Osteocyte (in vitro differentiated cells): ENCODE measurements around the gene NIPAL4. TPM values are rescaled to one million over a fixed set of nuclear protein-coding genes. Genes with fewer than 3 reads are reported as not detected.

Experiments used
- DNase-seq: peaks from one replicate; pipeline ENCODE4 v3.0.0; 2021; ENCODE audit warnings: mixed read lengths; ENCODE audit not compliant: unreplicated experiment; ENCODE audit errors: extremely low spot score
- H3K27ac Mint-ChIP-seq: one replicate; pipeline ENCODE4 v1.8.0; 2021; ENCODE audit warnings: mild to moderate bottlenecking, mixed read lengths; ENCODE audit not compliant: unreplicated experiment
- H3K27me3 Mint-ChIP-seq: one replicate; pipeline ENCODE4 v1.8.0; 2021; ENCODE audit warnings: mixed read lengths; ENCODE audit not compliant: unreplicated experiment
- H3K36me3 Mint-ChIP-seq: one replicate; pipeline ENCODE4 v1.8.0; 2021; ENCODE audit warnings: mixed read lengths; ENCODE audit not compliant: unreplicated experiment
- H3K4me1 Mint-ChIP-seq: one replicate; pipeline ENCODE4 v1.8.0; 2021; ENCODE audit warnings: mixed read lengths; ENCODE audit not compliant: unreplicated experiment
- H3K4me3 Mint-ChIP-seq: one replicate; pipeline ENCODE4 v1.8.0; 2021; ENCODE audit warnings: mild to moderate bottlenecking, moderate library complexity, mixed read lengths; ENCODE audit not compliant: unreplicated experiment
- H3K9me3 Mint-ChIP-seq: one replicate; pipeline ENCODE4 v1.8.0; 2021; ENCODE audit warnings: mixed read lengths; ENCODE audit not compliant: unreplicated experiment
- total RNA-seq: library from RNA; stranded (reverse); gene quantifications from 2 replicates; pipeline ENCODE4 v1.2.1, GENCODE V29; 2021
- TF ChIP-seq, protein P1 (sequence below): fragments of 200-600 bp; sonication (generic); IDR thresholded peaks from 2 replicates; pipeline ENCODE4 v1.5.0; 2021; ENCODE audit warnings: antibody characterized with exemption, mild to moderate bottlenecking, moderate library complexity

NIPAL4 gene
- total RNA-seq, 1 donor from 2014 or later = 2.3 TPM

DNA sequence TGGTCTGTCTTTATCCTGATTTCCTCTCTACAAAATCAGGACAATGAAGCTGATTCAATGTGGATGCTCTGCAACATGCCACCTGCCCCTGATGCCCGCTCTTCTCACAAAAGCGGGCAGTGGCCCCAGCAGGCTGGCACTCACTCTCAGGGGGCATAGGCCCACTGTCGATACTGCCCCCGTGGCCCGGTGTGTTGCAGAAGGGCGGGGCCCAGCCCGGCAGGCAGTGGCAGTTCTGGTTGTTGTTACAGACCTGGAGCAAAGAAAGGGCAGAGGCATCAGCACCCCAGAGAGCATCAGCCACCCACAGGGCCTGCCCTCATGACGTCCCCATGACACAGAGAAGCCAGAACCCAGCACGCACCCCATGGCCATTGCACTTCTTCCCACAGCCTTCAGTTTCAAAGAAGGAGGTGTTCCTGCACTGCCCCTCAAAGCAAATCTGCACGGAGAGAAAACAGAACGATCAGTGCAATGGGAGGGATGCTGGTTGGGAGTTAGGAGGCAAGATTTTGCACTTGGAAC is 31.5 kb downstream of the NIPAL4 start:
- Mint-ChIP-seq H3K27me3 (no peaks in the 10 kb centered on the region), H3K4me3 (no peak overlapping the region), H3K36me3 (peaks cover 49% of the 10 kb centered on the region), H3K27ac (no peak overlapping the region), H3K9me3 (no peaks in the 10 kb centered on the region), H3K4me1 (no peaks in the 10 kb centered on the region)
- DNase-seq = no peak
- TF ChIP-seq, protein P1, sequence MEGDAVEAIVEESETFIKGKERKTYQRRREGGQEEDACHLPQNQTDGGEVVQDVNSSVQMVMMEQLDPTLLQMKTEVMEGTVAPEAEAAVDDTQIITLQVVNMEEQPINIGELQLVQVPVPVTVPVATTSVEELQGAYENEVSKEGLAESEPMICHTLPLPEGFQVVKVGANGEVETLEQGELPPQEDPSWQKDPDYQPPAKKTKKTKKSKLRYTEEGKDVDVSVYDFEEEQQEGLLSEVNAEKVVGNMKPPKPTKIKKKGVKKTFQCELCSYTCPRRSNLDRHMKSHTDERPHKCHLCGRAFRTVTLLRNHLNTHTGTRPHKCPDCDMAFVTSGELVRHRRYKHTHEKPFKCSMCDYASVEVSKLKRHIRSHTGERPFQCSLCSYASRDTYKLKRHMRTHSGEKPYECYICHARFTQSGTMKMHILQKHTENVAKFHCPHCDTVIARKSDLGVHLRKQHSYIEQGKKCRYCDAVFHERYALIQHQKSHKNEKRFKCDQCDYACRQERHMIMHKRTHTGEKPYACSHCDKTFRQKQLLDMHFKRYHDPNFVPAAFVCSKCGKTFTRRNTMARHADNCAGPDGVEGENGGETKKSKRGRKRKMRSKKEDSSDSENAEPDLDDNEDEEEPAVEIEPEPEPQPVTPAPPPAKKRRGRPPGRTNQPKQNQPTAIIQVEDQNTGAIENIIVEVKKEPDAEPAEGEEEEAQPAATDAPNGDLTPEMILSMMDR = no peak

DNA sequence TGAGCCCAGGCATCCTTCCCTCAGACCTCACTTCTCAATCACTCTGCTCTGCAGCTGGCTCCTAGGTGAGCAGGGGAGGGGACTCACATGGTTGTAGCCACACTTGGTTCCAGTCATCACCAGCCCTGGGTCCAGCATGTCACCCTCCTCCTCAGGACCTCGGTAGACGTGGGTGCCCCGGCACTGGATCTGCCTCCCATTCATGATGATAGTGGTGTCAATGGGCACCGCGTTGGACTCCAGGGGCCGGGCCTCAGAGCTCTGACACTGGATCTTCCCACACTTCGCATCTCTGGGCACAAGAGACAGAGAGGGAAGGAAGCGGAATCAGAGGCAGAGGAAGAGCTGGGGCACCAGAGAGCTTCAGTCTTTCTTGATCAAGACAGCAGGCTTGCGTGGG is 32.9 kb downstream of the NIPAL4 start:
- Mint-ChIP-seq H3K36me3 (peaks cover 37% of the 10 kb centered on the region), H3K9me3 (no peaks in the 10 kb centered on the region)

DNA sequence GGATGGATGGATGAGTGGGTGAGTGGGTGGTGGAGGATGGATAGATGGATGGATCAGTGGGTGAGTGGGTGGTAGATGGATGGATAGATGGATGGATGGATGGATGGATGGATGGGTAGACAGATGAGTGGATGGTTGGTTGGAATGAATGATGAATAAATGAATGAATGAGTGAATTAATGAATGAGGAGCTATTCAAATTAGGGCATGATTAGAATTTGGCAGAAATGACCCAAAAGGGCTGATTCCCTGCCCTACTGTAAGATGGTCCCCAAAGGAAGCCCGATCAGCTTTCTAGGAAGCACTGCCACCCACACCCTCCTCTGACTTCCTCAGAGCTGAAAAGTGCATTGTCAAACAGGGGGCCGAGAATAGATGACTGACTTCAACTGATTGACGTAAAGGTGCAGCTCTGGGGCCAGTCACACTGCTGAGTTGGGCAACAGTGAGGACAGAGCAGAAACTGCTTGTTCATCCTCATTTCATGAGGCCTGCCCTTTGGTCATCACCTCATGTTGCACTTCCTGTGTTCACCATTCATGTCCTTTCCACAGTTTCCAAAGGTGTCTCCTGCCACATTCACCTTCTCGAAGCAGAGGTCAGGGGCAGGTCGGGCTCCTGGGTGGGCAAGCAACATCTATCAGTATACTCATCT is 34.3 kb downstream of the NIPAL4 start:
- Mint-ChIP-seq H3K4me1 (peaks cover 6% of the 10 kb centered on the region), H3K36me3 (peaks cover 34% of the 10 kb centered on the region), H3K9me3 (no peaks in the 10 kb centered on the region), H3K27ac (no peak overlapping the region), H3K4me3 (no peak overlapping the region), H3K27me3 (no peaks in the 10 kb centered on the region)
- TF ChIP-seq, protein P1 = no peak
- DNase-seq = no peak

More for the DNA sequence above, 32.9 kb downstream of the NIPAL4 start:
- TF ChIP-seq, protein P1 = no peak
- Mint-ChIP-seq H3K4me3 (no peak overlapping the region), H3K27me3 (no peaks in the 10 kb centered on the region), H3K4me1 (peaks cover 6% of the 10 kb centered on the region), H3K27ac (no peak overlapping the region)
- DNase-seq = no peak

DNA sequence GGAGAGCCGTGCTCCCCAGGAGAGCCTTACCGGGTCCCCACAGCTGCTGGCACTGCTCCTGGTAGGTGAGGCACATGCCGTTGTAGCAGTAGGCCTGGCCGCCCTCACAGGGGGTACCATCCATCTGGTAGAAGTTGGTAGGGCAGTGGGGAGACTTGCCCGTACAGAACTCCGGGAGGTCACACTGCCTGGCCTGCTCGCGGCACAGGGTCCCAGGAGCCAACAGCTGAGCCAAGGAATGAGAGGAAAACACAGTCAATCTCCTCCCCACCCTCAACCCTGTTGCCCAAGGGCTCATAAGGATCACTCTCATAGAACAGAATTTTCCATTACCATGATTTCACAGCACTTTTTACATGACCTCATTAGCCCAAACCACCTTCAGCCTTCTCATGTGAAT is 36.9 kb downstream of the NIPAL4 start:
- H3K27ac Mint-ChIP-seq = no peak overlapping the region
- H3K9me3 Mint-ChIP-seq = no peaks in the 10 kb centered on the region
- H3K4me3 Mint-ChIP-seq = no peak overlapping the region
- no peaks in the 10 kb centered on the region for H3K27me3 Mint-ChIP-seq
- peaks cover 37% of the 10 kb centered on the region for H3K36me3 Mint-ChIP-seq
- H3K4me1 Mint-ChIP-seq = peaks cover 6% of the 10 kb centered on the region
- TF ChIP-seq, protein P1 = no peak
- DNase-seq = no peak

DNA sequence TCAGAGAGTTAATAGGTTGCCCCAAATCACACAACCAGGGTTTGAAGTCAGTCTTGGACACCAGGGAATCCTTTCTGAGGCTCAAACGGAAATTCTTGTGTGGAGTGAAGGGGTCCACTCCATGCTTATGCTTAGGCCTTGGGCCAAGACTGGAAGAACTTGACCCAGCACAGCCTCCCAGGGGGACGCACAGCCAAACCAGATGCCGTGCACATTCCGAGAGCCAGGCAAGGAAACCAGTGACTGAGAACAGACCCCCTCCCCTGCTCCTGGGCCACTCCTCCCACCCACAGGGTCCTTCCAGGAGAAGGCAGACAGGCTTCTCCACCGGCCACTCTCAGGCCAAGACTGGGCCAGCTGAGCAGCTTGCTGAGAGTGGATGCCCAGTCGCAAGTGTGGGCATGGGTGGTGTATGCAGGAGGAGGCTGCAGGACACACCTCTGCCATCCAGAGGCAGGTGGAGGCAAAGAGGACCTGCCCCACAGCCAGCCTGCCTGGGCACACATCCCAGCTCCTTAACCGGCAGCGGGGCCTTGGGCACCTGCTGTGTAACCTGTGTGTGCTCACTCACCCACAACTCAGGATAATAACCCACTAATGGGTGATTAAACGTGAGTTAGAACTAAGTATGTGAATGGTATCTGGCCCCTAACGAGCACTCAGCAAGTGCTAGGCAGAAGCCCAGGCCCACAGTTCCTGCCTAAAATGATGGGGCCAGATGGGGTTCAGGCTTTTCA is 38.0 kb downstream of the NIPAL4 start:
- Mint-ChIP-seq H3K27ac (no peak overlapping the region), H3K4me1 (peaks cover 6% of the 10 kb centered on the region), H3K27me3 (no peaks in the 10 kb centered on the region), H3K9me3 (no peaks in the 10 kb centered on the region), H3K36me3 (peaks cover 42% of the 10 kb centered on the region), H3K4me3 (no peak overlapping the region)
- DNase-seq = no peak
- TF ChIP-seq, protein P1 = no peak
